ENCODE results near the gene SOD2. TPM values are rescaled to one million over a fixed set of nuclear protein-coding genes. Genes with fewer than 3 reads are reported as not detected.

SOD2 gene
- 1,000 to 10,000 TPM in 1 of 4 donors, 100 to 1,000 TPM in 3; 289 to 1,637 (median 530) TPM for total RNA-seq

GRCh38 chr6:159693128-159693893 lies at the start of gene SOD2:
Gene SOD2 (minus strand): TSS chr6:159693241. CDS start chr6:159693167, 74 bp downstream.
- TF ChIP-seq, protein P1, sequence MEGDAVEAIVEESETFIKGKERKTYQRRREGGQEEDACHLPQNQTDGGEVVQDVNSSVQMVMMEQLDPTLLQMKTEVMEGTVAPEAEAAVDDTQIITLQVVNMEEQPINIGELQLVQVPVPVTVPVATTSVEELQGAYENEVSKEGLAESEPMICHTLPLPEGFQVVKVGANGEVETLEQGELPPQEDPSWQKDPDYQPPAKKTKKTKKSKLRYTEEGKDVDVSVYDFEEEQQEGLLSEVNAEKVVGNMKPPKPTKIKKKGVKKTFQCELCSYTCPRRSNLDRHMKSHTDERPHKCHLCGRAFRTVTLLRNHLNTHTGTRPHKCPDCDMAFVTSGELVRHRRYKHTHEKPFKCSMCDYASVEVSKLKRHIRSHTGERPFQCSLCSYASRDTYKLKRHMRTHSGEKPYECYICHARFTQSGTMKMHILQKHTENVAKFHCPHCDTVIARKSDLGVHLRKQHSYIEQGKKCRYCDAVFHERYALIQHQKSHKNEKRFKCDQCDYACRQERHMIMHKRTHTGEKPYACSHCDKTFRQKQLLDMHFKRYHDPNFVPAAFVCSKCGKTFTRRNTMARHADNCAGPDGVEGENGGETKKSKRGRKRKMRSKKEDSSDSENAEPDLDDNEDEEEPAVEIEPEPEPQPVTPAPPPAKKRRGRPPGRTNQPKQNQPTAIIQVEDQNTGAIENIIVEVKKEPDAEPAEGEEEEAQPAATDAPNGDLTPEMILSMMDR (IDR thresholded peaks at IDR 0.05; ENCODE audit: low read depth): no peak

DNA sequence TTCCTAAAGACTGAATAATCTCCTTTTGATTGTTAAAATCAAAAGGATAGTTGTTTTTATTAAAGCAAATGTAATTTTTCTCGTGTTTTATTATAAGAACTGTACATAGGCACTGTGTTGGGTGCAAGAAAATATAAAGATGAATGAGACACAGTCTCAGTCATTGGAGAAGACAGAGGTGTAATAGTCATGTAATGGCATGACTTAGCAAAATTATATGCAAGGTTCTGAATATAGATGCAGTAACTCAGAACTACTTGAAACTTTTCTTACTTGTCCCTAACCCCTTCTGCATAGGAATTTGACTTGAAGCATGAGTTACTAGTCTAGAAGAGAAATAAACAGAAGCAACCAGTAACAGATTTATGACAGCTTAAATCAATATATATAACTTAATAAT lies 49.1 kb upstream of the SOD2 start:
- TF ChIP-seq, protein P1 (IDR thresholded peaks at IDR 0.05; ENCODE audit: low read depth): no peak

DNA sequence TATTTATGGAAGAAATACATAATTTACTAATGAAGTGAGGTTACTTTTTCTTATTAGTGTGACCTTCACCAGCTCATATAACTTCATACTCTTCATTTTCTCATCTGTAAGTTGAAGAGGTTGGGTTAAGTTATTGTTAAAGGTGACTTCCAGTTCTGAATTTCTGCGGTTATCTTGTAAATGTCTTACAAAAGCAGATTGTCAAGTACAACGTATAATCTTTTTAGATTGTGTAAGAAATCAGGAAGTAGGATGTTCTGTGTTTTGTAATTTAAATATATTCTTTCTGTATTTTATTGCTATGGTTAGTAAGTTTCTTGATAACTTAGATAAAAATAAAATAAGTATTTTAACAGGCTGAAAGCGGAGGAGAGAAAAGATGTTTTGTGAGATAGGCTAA lies 46.3 kb upstream of the SOD2 start:
- TF ChIP-seq, protein P1 (IDR thresholded peaks at IDR 0.05; ENCODE audit: low read depth): no peak

GRCh38 chr6:159736908-159737307 lies 43.9 kb upstream of the SOD2 start:
- TF ChIP-seq, protein P1 (IDR thresholded peaks at IDR 0.05; ENCODE audit: low read depth): no peak

DNA sequence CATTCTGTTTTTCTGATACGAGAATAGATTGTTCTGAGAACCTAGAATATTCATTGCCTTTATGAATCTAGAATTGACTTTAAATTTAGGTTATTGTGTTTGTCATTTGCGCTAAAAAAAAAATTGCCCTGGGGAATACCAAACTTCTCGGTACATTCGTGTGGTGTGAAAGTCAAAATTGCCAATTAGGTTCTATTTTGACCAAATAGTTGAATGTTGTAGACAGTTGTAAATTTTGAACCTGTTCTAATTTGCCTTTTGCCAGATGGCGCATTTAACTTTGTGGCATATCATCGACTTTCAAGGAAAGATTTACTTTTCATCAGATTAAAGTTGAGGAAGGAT lies 37.3 kb upstream of the SOD2 start:
- TF ChIP-seq, protein P1 (IDR thresholded peaks at IDR 0.05; ENCODE audit: low read depth): no peak

GRCh38 chr6:159729598-159730331 lies 36.7 kb upstream of the SOD2 start:
- TF ChIP-seq, protein P1 (IDR thresholded peaks at IDR 0.05; ENCODE audit: low read depth): no peak

DNA sequence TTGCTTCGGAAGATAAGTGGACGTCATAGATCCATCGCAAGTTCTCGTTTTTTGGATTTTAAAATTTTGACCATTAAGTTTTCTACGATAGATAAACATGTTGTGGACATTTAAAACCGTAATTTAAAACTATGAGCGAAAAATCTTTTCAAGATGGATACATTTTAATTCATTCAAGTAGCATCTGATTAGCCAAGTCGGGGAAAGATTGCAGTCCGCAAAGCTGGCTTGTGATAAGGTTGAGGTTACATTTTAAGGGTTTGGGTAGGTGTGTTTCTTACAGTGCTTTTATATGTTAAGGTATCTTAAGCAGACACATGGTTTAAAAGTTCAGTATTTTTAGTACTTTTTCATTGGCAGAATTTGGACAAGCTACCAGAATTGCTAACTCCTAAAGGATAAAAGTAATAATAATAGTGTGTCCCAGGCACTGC lies 35.5 kb upstream of the SOD2 start:
- TF ChIP-seq, protein P1 (IDR thresholded peaks at IDR 0.05; ENCODE audit: low read depth): no peak

Data from subcutaneous adipose tissue (tissue), 4 donors.